Body of pancreas (tissue), 4 donors: Measurements from ENCODE around the gene SSR3.

Experiments used
- CTCF ChIP-seq, 7 experiments: fragments of 450-650 bp in 4 of 7; fragments of 200-600 bp in 3 of 7; sonication (generic) in 3 of 7; IDR thresholded peaks; one replicate each; pipeline ENCODE4 v1.5.1; 2016 to 2019; ENCODE audit warnings: antibody characterized with exemption in 7 of 7
- POLR2A ChIP-seq, 3 donors: fragments of 450-650 bp; IDR thresholded peaks; one replicate each; pipeline ENCODE4 v1.6.1; 2016; ENCODE audit warnings: antibody characterized with exemption in 3 of 3, mild to moderate bottlenecking in 2 of 3

DNA sequence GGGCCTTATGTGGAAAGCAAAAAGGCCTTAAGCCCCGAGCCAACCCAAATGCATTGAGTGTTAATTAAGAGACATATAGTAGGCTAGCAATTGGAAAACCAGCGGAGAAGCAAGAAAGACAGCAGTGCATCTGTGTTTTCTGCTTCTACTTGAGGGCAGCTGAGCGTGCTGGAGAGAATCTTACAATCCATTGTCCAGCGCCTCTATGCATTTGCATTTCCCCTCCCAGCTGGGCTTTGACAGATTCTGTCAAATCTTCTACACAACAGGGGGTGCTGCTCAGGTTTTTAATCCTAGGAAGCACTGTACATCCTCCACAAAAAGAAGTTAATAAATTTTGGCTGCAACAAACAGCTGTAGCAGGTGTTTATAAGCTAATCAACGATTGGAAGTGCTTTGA lies 23.9 kb downstream of the SSR3 start:
- TF ChIP-seq CTCF (IDR thresholded peaks at IDR 0.05) (no peak), POLR2A (IDR thresholded peaks at IDR 0.05) (no peak)
